ENCODE data around the gene BRSK2. TPM values are rescaled to one million over a fixed set of nuclear protein-coding genes. Genes with fewer than 3 reads are reported as not detected.
"Not testable (repeated sequence)": the region's sequence is repeated elsewhere in the genome, so short reads cannot be mapped to it uniquely, and the experiment has no call there.

BRSK2 gene
- total RNA-seq, 3 donors from 2014 or later (not counting 1 experiment from before 2014, with no cell fraction given): 0.11 to 0.14 TPM; not detected in 1

GRCh38 chr11:1422481-1422880 is 32.7 kb downstream of the BRSK2 start:
- 80% methylated on average over 9 of the region's 9 CpGs for WGBS (ENCODE audit: insufficient coverage)
- no peaks in the 10 kb centered on the region for H3K27me3 Mint-ChIP-seq (ENCODE audit: low read depth in 2 of 2)
- no peak overlapping the region for H3K4me3 Mint-ChIP-seq
- TF ChIP-seq, protein P1, sequence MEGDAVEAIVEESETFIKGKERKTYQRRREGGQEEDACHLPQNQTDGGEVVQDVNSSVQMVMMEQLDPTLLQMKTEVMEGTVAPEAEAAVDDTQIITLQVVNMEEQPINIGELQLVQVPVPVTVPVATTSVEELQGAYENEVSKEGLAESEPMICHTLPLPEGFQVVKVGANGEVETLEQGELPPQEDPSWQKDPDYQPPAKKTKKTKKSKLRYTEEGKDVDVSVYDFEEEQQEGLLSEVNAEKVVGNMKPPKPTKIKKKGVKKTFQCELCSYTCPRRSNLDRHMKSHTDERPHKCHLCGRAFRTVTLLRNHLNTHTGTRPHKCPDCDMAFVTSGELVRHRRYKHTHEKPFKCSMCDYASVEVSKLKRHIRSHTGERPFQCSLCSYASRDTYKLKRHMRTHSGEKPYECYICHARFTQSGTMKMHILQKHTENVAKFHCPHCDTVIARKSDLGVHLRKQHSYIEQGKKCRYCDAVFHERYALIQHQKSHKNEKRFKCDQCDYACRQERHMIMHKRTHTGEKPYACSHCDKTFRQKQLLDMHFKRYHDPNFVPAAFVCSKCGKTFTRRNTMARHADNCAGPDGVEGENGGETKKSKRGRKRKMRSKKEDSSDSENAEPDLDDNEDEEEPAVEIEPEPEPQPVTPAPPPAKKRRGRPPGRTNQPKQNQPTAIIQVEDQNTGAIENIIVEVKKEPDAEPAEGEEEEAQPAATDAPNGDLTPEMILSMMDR (IDR thresholded peaks at IDR 0.05): no peak
- Histone ChIP-seq H3K36me3 (ENCODE audit: control insufficient read depth, insufficient read depth, low read length) (no peaks in the 10 kb centered on the region), H3K4me1 (ENCODE audit: control insufficient read depth, insufficient read depth, low read length) (no peaks in the 10 kb centered on the region), H3K9me3 (ENCODE audit: control insufficient read depth, insufficient read depth, low read length) (peaks cover 30% of the 10 kb centered on the region), H3K27ac (ENCODE audit: low read length) (no peak overlapping the region), H3K4me3 (ENCODE audit: low read length) (no peak overlapping the region), H3K27me3 (ENCODE audit: control insufficient read depth, insufficient read depth, low read length) (no peaks in the 10 kb centered on the region)
- DNase-seq: no peak
- intact Hi-C loops (cut with micrococcal nuclease): no loop called here
- no peaks in the 10 kb centered on the region for H3K4me1 Mint-ChIP-seq
- no peak for ATAC-seq
- no peak overlapping the region for H3K27ac Mint-ChIP-seq
- H3K36me3 Mint-ChIP-seq: no peaks in the 10 kb centered on the region
- H3K9me3 Mint-ChIP-seq: no peaks in the 10 kb centered on the region

- no peaks in the 10 kb centered on the region for H3K4me1 ChIP-seq (ENCODE audit: control insufficient read depth, insufficient read depth, low read length)
- no peak overlapping the region for H3K27ac ChIP-seq (ENCODE audit: low read length)
- Mint-ChIP-seq H3K4me1 (no peaks in the 10 kb centered on the region), H3K27ac (no peak overlapping the region), H3K9me3 (no peaks in the 10 kb centered on the region), H3K4me3 (no peak overlapping the region), H3K27me3 (ENCODE audit: low read depth in 2 of 2) (no peaks in the 10 kb centered on the region), H3K36me3 (no peaks in the 10 kb centered on the region)
- DNase-seq: no peak
- 87% methylated on average over 15 of the region's 15 CpGs for WGBS (ENCODE audit: insufficient coverage)
- H3K36me3 ChIP-seq (ENCODE audit: control insufficient read depth, insufficient read depth, low read length): no peaks in the 10 kb centered on the region
- ATAC-seq: no peak
- intact Hi-C loops (cut with micrococcal nuclease): no loop called here
- no peaks in the 10 kb centered on the region for H3K27me3 ChIP-seq (ENCODE audit: control insufficient read depth, insufficient read depth, low read length)
- no peak overlapping the region for H3K4me3 ChIP-seq (ENCODE audit: low read length)
- TF ChIP-seq, protein P1 (IDR thresholded peaks at IDR 0.05): no peak
- H3K9me3 ChIP-seq (ENCODE audit: control insufficient read depth, insufficient read depth, low read length): peaks cover 25% of the 10 kb centered on the region
Observed at GRCh38 chr11:1422981-1423380, 33.2 kb downstream of the BRSK2 start.

DNA sequence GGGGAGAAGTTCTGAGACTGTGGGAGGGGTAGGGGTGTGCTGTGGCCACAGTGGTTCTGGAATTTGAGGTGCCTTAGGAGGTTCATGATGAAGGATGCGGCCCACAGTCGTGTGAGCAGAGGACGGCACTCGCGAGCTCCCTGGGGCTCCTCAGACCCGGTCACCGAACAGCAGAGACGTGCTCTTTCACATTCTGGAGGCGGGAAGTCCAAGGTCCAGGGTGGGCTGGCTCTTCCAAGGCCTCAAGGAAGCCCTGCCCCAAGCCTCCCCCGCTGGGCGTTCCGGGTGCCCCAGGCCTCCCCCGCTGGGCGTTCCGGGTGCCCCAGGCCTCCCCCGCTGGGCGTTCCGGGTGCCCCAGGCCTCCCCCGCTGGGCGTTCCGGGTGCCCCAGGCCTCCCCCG is 33.7 kb downstream of the BRSK2 start:
- H3K36me3 ChIP-seq (ENCODE audit: control insufficient read depth, insufficient read depth, low read length); intact Hi-C loops (cut with micrococcal nuclease); H3K4me1 ChIP-seq (ENCODE audit: control insufficient read depth, insufficient read depth, low read length); H3K4me3 ChIP-seq (ENCODE audit: low read length); H3K4me3 Mint-ChIP-seq; H3K27ac Mint-ChIP-seq; H3K27me3 ChIP-seq (ENCODE audit: control insufficient read depth, insufficient read depth, low read length); H3K27ac ChIP-seq (ENCODE audit: low read length); H3K4me1 Mint-ChIP-seq; H3K9me3 Mint-ChIP-seq; H3K36me3 Mint-ChIP-seq; H3K27me3 Mint-ChIP-seq (ENCODE audit: low read depth in 2 of 2); ATAC-seq; DNase-seq: not testable (repeated sequence)
- H3K9me3 ChIP-seq (ENCODE audit: control insufficient read depth, insufficient read depth, low read length): peaks cover 21% of the 10 kb centered on the region
- WGBS (ENCODE audit: insufficient coverage): 87% methylated on average over 13 of the region's 22 CpGs

- Mint-ChIP-seq H3K4me1 (no peaks in the 10 kb centered on the region), H3K4me3 (no peak overlapping the region), H3K27me3 (ENCODE audit: low read depth in 2 of 2) (no peaks in the 10 kb centered on the region), H3K27ac (no peak overlapping the region), H3K9me3 (no peaks in the 10 kb centered on the region), H3K36me3 (no peaks in the 10 kb centered on the region)
- Histone ChIP-seq H3K27me3 (ENCODE audit: control insufficient read depth, insufficient read depth, low read length) (no peaks in the 10 kb centered on the region), H3K4me3 (ENCODE audit: low read length) (no peak overlapping the region), H3K36me3 (ENCODE audit: control insufficient read depth, insufficient read depth, low read length) (no peaks in the 10 kb centered on the region), H3K27ac (ENCODE audit: low read length) (no peak overlapping the region), H3K9me3 (ENCODE audit: control insufficient read depth, insufficient read depth, low read length) (peaks cover 5% of the 10 kb centered on the region), H3K4me1 (ENCODE audit: control insufficient read depth, insufficient read depth, low read length) (no peaks in the 10 kb centered on the region)
- intact Hi-C loops (cut with micrococcal nuclease): no loop called here
- ATAC-seq: no peak
- TF ChIP-seq, protein P1 (IDR thresholded peaks at IDR 0.05): no peak
- WGBS (ENCODE audit: insufficient coverage): 80% methylated on average over 22 of the region's 22 CpGs
- no peak for DNase-seq
Observed at GRCh38 chr11:1425006-1425405, 35.3 kb downstream of the BRSK2 start.

Data from natural killer cell (primary cell).